GM18499 (cell line): ENCODE measurements around the gene REEP5.

Source experiments
- ATAC-seq: cut with Tn5 transposase; IDR thresholded peaks from one replicate; pipeline ENCODE4 v1.9.1; 2021; ENCODE audit warnings: moderate number of reproducible peaks; ENCODE audit not compliant: insufficient read depth, unreplicated experiment

The REEP5 gene

DNA sequence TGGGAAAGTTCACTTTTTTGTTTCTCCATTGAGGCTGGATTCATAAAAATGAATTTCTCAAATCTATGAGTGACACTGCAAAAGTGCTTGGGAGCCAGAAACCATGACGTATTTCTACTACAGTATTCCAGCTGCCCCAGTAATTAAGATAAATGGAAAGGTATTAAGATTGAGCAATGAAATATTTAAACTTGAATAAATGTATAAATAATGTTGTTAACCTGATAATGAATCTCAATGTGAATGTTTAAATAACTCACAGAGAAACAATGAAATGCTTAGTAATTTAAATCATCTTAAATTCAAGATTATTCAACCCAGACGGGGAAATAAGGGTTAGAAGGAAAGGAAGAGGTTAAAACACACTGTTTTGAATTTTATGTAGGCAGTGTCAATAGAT, 72.1 kb downstream of the REEP5 start:
- no peak for ATAC-seq

DNA sequence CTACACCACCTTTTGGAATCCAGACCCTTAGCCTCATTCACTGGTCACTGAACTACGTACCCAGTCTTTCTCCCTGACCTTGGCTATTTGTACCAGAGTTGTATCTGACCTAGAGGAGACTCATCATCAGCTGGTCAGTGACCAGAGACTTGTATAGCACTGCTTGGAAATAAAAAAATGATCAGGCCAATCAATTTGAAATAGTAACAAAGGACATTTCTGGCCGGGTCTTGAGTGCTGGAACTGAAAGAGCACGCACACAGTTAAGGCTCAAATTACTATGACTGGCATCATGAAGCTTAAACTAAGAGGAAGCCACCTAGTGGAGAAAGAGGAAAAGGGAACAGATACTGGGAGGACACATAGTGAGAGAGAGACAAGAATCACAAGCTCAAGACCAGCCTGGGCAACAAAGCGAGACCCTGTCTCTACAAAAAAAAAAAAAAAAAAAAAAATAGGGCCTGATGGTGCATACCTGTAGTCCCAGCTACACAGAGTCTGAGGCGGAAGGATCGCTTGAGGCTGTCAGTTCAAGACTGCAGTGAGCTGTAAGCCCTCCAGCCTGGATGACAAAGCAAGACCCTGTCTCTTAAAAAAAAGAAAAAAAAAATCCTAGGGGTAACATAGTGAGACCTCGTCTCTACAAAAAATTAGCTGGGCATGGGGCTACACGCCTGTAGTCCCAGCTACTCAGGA, 73.8 kb downstream of the REEP5 start:
- ATAC-seq, result peak; percentile 96

DNA sequence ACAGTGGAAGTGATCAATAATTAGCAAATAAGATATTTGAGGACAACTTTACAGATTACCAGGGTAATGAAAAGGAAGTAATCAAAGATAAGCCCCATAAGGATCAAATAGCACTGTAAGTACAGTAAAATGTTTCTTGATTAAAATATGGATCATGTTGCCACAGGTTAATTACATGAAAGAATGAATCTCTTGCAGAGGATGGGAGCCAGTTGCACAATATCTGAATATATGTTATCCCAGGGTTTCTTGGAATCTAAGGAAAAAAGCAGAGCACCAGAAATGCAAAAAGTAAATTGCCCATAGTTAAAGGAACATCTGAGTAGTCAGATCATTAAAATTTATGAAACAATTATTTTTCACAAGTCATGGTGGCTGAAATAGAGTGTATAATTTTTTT, 74.7 kb downstream of the REEP5 start:
- no peak for ATAC-seq

DNA sequence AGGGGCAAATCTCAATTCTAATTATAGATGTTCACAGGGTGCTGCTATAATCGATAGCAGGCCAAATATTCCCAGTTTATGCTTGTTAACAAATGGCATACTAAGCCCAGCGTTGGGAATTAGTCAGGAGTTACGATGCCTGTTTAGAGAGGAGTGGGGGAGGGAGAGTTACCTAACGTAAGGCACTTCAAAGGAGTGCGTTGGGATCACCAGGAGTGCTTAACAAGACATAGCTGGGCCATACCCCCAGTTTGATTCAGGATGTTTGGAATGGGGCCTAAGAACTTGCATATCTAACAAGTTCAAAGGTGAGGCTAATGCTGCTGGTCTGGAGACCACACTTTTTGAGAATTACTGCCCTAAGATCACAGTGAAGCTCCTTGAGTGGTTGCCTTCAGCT, 75.5 kb downstream of the REEP5 start:
- no peak for ATAC-seq

DNA sequence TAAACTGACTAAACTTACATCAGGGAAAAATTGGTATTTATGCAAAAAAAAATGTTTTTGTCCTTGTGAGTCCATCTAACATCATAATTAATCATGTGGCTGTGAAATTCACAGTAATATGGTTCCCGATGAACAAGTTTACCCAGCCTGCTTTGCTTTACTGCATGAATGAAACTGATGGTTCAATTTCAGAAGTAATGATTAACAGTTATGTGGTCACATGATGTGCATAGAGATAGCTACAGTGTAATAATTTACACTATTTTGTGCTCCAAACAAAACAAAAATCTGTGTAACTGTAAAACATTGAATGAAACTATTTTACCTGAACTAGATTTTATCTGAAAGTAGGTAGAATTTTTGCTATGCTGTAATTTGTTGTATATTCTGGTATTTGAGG, 77.5 kb downstream of the REEP5 start:
- ATAC-seq, result no peak

DNA sequence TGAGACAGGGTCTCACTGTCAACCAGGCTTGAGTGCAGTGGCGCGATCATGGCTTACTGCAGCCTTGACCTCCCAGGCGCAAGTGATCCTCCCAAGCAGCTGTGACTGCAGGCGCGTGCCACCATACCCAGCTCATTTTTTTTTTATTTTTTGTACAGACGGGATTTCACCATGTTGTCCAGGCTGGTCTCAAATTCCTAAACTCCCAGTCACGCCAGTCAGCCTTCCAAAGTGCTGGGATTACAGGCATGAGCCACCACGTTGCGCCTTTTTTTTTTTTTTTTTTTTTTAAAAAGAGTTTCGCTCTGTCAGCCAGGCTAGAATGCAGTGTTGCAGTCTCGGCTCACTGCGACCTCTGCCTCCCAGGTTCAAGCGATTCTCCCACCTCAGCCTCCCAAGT, 88.1 kb downstream of the REEP5 start:
- no peak for ATAC-seq

DNA sequence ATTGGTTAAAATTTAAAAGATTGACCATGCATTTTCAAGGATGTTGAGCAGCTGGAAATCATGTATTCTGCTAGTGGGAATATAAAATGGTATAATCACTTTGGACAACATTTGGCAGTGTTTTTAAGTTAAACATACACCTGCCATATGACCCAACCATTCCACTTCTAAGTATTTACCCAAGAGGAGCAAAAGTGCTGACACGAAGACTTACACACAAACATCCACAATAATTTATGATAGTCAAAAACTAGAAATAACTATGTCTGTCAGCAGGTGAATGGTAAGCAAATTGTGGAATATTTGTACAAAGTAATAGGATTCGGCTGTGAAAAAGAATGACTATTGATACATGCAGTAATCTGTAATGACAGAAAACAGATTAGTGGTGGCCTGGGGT, 91.6 kb downstream of the REEP5 start:
- no peak for ATAC-seq
